22Rv1 (cell line): ENCODE data around the gene CPS1.

ENCODE experiments used
- CTCF ChIP-seq: fragments of 450-650 bp; IDR thresholded peaks from 2 replicates; pipeline ENCODE4 v1.5.1; 2017; ENCODE audit warnings: mild to moderate bottlenecking
- ZFX ChIP-seq: fragments of 450-650 bp; IDR thresholded peaks from 2 replicates; pipeline ENCODE4 v1.6.1; 2017; ENCODE audit warnings: antibody characterized with exemption, borderline replicate concordance

GRCh38 chr2:210623506-210623905 is 67.1 kb downstream of the CPS1 start:
- no peak for TF ChIP-seq CTCF
- TF ChIP-seq ZFX: no peak
